HepG2 (cell line): ENCODE results near the gene FNDC4. TPM values are rescaled to one million over a fixed set of nuclear protein-coding genes. Genes with fewer than 3 reads are reported as not detected.

ENCODE experiments used
- ELK4 ChIP-seq: sonication (generic); formaldehyde crosslinking; IDR thresholded peaks from 2 replicates; pipeline ENCODE4 v1.9.0; 2021; ENCODE audit warnings: missing genetic modification reagents, borderline replicate concordance
- GFI1 ChIP-seq: sonication (generic); formaldehyde crosslinking; IDR thresholded peaks from 2 replicates; pipeline ENCODE4 v1.5.0; 2020; ENCODE audit warnings: missing genetic modification reagents, mild to moderate bottlenecking, borderline replicate concordance
- GPN1 ChIP-seq: sonication (generic); formaldehyde crosslinking; IDR thresholded peaks from 2 replicates; pipeline ENCODE4 v1.5.1; 2020; ENCODE audit warnings: missing genetic modification reagents, borderline replicate concordance
- MYPOP ChIP-seq: sonication (generic); formaldehyde crosslinking; IDR thresholded peaks from 2 replicates; pipeline ENCODE4 v1.8.1; 2023; ENCODE audit warnings: mild to moderate bottlenecking, moderate library complexity, missing genetic modification reagents
- TAF1 ChIP-seq: sonication (generic); formaldehyde crosslinking; IDR thresholded peaks from 2 replicates; pipeline ENCODE4 v1.4.0; 2020; ENCODE audit warnings: missing genetic modification reagents
- ZBTB26 ChIP-seq: IDR thresholded peaks from 2 replicates; pipeline ENCODE4 v1.6.1; 2016; ENCODE audit warnings: missing compliant biosample characterization, missing genetic modification reagents, borderline replicate concordance
- ZBTB4 ChIP-seq: sonication (generic); formaldehyde crosslinking; IDR thresholded peaks from 2 replicates; pipeline ENCODE4 v1.4.0; 2020; ENCODE audit warnings: missing genetic modification reagents, mild to moderate bottlenecking, borderline replicate concordance
- ZFP91 ChIP-seq: sonication (generic); formaldehyde crosslinking; IDR thresholded peaks from 2 replicates; pipeline ENCODE4 v1.9.0; 2022; ENCODE audit warnings: missing genetic modification reagents, mild to moderate bottlenecking, borderline replicate concordance
- ZMYM3 ChIP-seq: sonication (generic); formaldehyde crosslinking; IDR thresholded peaks from 2 replicates; pipeline ENCODE4 v1.5.1; 2020; ENCODE audit warnings: mild to moderate bottlenecking, missing genetic modification reagents
- ZNF329 ChIP-seq: sonication (generic); formaldehyde crosslinking; IDR thresholded peaks from 2 replicates; pipeline ENCODE4 v1.9.0; 2021; ENCODE audit warnings: low read depth, mild to moderate bottlenecking, missing genetic modification reagents
- ZNF646 ChIP-seq: sonication (generic); formaldehyde crosslinking; IDR thresholded peaks from 2 replicates; pipeline ENCODE4 v1.9.0; 2021; ENCODE audit warnings: mild to moderate bottlenecking, missing genetic modification reagents
- ZNF724P ChIP-seq: sonication (generic); formaldehyde crosslinking; IDR thresholded peaks from 2 replicates; pipeline ENCODE4 v1.8.0; 2022; ENCODE audit warnings: missing genetic modification reagents, borderline replicate concordance
- polyA plus RNA-seq, 8 experiments: library from polyadenylated mRNA; depleted of rRNA in 3 of 8; stranded (reverse) in 7 of 8; unstranded in 1 of 8; fragments of >200 nt; fragmentation: Illumina TruSeq in 4 of 8; extraction: Trizol in 4 of 8; gene quantifications; 2 replicates each; pipeline versions ENCODE4 v1.2.1 to v1.2.3, GENCODE V29; 2011 to 2016; ENCODE audit warnings: low read depth in 4 of 8, missing spikeins in 1 of 8, mixed read lengths in 1 of 8; ENCODE audit not compliant: insufficient read depth in 1 of 8
- total RNA-seq, 5 experiments: library from RNA; depleted of rRNA; stranded (reverse); fragments of >200 nt; fragmentation: Illumina TruSeq; extraction: Trizol; gene quantifications; 2 replicates each; pipeline ENCODE4 v1.2.3, GENCODE V29; 2016; ENCODE audit warnings: low read depth in 1 of 5

The FNDC4 gene
- total and polyA plus RNA-seq, 2 of the 13 experiments (the other 11 are each of a cell fraction or from before 2014, with no cell fraction given), result 9.0 to 17.4 TPM

GRCh38 chr2:27494284-27494943 is 586 bp downstream of the FNDC4 start (continued):
- TF ChIP-seq ZNF329 (CRISPR knock-in tag) (0 out of 2 replicates have a peak, but pooled peaks have one; percentile 11), ZBTB26 (CRISPR knock-in tag) (peak; percentile 23; the same call in 1 of the 2 replicates), TAF1 (peak; percentile 21; the same call in 1 of the 2 replicates), ELK4 (CRISPR knock-in tag) (no peak), ZFP91 (peak; percentile 14; the same call in 1 of the 2 replicates), ZNF724P (CRISPR knock-in tag) (peak; percentile 68; the same call in 1 of the 2 replicates), MYPOP (CRISPR knock-in tag) (peak; percentile 34; the same call in 1 of the 2 replicates), GPN1 (no peak), ZBTB4 (CRISPR knock-in tag) (peak; percentile 73; the same call in 1 of the 2 replicates), GFI1 (CRISPR knock-in tag) (no peak; the same call in 1 of the 2 replicates), ZMYM3 (CRISPR knock-in tag) (no peak), ZNF646 (CRISPR knock-in tag) (no peak)
